Measurements from ENCODE around the gene SLC6A12.

DNA sequence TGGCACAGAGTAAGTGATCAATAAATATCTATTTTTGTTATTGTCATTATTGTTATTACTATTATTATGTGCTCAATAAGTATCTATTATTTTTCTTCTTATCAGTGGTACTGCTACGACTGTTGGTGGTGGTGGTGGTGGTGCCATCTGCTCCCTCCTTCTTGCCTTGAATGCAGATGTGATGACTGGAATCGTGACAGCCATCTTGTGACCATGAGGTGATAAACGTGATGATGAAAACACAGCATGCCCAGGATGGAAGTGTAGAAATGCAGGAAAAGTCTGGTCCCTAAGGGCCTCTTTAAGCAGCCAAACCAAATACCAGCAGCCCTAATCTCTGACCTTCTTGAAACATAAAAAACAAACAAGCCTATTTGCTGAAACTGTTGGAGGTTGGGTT lies 22.4 kb downstream of the SLC6A12 start:
- TF ChIP-seq, protein P1, sequence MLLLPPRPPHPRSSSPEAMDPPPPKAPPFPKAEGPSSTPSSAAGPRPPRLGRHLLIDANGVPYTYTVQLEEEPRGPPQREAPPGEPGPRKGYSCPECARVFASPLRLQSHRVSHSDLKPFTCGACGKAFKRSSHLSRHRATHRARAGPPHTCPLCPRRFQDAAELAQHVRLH (tag by site-specific recombination; IDR thresholded peaks at IDR 0.05), result peak; percentile 55; the same call in 1 of the 2 replicates
- TF ChIP-seq, protein P2, sequence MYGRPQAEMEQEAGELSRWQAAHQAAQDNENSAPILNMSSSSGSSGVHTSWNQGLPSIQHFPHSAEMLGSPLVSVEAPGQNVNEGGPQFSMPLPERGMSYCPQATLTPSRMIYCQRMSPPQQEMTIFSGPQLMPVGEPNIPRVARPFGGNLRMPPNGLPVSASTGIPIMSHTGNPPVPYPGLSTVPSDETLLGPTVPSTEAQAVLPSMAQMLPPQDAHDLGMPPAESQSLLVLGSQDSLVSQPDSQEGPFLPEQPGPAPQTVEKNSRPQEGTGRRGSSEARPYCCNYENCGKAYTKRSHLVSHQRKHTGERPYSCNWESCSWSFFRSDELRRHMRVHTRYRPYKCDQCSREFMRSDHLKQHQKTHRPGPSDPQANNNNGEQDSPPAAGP (tag by site-specific recombination; IDR thresholded peaks at IDR 0.05), result no peak
- TF ChIP-seq KLF16 (tag by site-specific recombination; IDR thresholded peaks at IDR 0.05) (no peak), ZNF121 (tag by site-specific recombination; IDR thresholded peaks at IDR 0.05) (no peak)
- TF ChIP-seq, protein P3, sequence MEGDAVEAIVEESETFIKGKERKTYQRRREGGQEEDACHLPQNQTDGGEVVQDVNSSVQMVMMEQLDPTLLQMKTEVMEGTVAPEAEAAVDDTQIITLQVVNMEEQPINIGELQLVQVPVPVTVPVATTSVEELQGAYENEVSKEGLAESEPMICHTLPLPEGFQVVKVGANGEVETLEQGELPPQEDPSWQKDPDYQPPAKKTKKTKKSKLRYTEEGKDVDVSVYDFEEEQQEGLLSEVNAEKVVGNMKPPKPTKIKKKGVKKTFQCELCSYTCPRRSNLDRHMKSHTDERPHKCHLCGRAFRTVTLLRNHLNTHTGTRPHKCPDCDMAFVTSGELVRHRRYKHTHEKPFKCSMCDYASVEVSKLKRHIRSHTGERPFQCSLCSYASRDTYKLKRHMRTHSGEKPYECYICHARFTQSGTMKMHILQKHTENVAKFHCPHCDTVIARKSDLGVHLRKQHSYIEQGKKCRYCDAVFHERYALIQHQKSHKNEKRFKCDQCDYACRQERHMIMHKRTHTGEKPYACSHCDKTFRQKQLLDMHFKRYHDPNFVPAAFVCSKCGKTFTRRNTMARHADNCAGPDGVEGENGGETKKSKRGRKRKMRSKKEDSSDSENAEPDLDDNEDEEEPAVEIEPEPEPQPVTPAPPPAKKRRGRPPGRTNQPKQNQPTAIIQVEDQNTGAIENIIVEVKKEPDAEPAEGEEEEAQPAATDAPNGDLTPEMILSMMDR (tag by site-specific recombination; IDR thresholded peaks at IDR 0.05), result no peak
